22Rv1 (cell line): ENCODE data around the gene EXOC3L1.

Source experiments
- ZFX ChIP-seq: fragments of 450-650 bp; IDR thresholded peaks from 2 replicates; pipeline ENCODE4 v1.6.1; 2017; ENCODE audit warnings: antibody characterized with exemption, borderline replicate concordance
- TF ChIP-seq, protein P1 (sequence below): fragments of 450-650 bp; IDR thresholded peaks from 2 replicates; pipeline ENCODE4 v1.5.1; 2017; ENCODE audit warnings: mild to moderate bottlenecking

DNA sequence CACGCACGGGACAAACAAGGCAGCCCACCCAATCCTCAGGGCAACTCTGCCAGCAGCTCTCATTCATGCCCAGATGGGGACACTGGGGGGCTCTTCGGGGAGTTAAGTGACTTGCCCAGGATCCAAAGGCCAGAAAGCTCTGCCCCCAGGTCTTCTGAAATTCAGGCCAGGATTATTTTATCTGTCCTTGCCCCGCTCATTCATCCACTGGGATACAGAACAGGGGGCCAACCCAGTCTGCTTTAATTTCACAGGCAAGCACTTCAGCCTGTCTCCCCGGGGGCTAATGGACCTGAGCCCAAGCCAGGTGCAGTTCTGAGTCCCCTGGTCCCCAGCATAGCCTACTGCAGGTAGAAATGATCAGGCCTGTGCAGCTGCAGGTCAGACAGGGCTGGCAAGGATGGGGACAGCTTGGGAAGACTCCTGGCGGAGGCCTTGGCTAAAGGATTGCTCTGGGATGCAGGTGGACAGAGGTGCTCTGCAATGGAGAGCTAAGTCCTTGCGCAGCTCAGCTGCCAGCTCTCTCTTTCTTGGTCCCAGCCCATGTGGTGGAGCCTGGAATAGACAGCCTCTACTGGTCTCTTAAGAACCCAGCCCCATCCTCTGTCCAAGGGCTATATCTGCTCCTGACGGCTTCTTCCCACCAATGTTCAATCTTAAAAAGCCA lies 38.4 kb downstream of the EXOC3L1 start:
- TF ChIP-seq, protein P1, sequence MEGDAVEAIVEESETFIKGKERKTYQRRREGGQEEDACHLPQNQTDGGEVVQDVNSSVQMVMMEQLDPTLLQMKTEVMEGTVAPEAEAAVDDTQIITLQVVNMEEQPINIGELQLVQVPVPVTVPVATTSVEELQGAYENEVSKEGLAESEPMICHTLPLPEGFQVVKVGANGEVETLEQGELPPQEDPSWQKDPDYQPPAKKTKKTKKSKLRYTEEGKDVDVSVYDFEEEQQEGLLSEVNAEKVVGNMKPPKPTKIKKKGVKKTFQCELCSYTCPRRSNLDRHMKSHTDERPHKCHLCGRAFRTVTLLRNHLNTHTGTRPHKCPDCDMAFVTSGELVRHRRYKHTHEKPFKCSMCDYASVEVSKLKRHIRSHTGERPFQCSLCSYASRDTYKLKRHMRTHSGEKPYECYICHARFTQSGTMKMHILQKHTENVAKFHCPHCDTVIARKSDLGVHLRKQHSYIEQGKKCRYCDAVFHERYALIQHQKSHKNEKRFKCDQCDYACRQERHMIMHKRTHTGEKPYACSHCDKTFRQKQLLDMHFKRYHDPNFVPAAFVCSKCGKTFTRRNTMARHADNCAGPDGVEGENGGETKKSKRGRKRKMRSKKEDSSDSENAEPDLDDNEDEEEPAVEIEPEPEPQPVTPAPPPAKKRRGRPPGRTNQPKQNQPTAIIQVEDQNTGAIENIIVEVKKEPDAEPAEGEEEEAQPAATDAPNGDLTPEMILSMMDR = no peak
- TF ChIP-seq ZFX = no peak
